GM23338 (cell line): ENCODE measurements around the gene LRRC58. TPM values are rescaled to one million over a fixed set of nuclear protein-coding genes. Genes with fewer than 3 reads are reported as not detected.

Source experiments
- ATAC-seq: fragments of 200-7000 bp; cut with Tn5 transposase; 3 replicates; pipeline ENCODE4 v1.9.1; 2020
- DNase-seq: peaks from one replicate; pipeline ENCODE4 v3.0.0-alpha.2; 2015; ENCODE audit warnings: low spot score
- H2AFZ ChIP-seq: fragments of 200-600 bp; sonication (generic); 2 replicates; pipeline ENCODE4 v1.8.0; 2016; ENCODE audit warnings: antibody characterized with exemption, mild to moderate bottlenecking, moderate library complexity
- H3F3A ChIP-seq: fragments of 200-600 bp; sonication (generic); replicated peaks from 2 replicates; pipeline ENCODE4 v1.8.0; 2017; ENCODE audit warnings: antibody characterized with exemption, mixed run types, low read depth
- H3K27ac ChIP-seq: fragments of 200-600 bp; sonication (generic); 2 replicates; pipeline ENCODE4 v1.6.1; 2016; ENCODE audit warnings: low read depth
- H3K27me3 ChIP-seq: fragments of 200-600 bp; sonication (generic); 2 replicates; pipeline ENCODE4 v1.8.0; 2016; ENCODE audit warnings: mild to moderate bottlenecking, mixed run types, moderate library complexity; ENCODE audit not compliant: insufficient read depth
- H3K36me3 ChIP-seq: fragments of 200-600 bp; sonication (generic); 2 replicates; pipeline ENCODE4 v1.8.0; 2016; ENCODE audit warnings: mild to moderate bottlenecking; ENCODE audit not compliant: insufficient read depth
- H3K4me1 ChIP-seq: fragments of 200-600 bp; sonication (generic); 2 replicates; pipeline ENCODE4 v1.8.0; 2016; ENCODE audit warnings: mild to moderate bottlenecking, moderate library complexity; ENCODE audit not compliant: insufficient read depth
- H3K4me2 ChIP-seq: fragments of 200-600 bp; sonication (generic); 2 replicates; pipeline ENCODE4 v1.7.1; 2017; ENCODE audit warnings: mixed run types
- H3K4me3 ChIP-seq: fragments of 200-600 bp; sonication (generic); 2 replicates; pipeline ENCODE4 v1.6.1; 2016; ENCODE audit warnings: mixed run types
- H3K79me2 ChIP-seq: fragments of 200-600 bp; sonication (generic); replicated peaks from 2 replicates; pipeline ENCODE4 v1.8.0; 2017; ENCODE audit warnings: mild to moderate bottlenecking; ENCODE audit not compliant: insufficient read depth
- H3K9me2 ChIP-seq: fragments of 200-600 bp; sonication (generic); 2 replicates; pipeline ENCODE4 v1.8.0; 2017; ENCODE audit not compliant: insufficient read depth
- H4K20me1 ChIP-seq: fragments of 200-600 bp; sonication (generic); replicated peaks from 2 replicates; pipeline ENCODE4 v1.8.0; 2017; ENCODE audit warnings: mild to moderate bottlenecking; ENCODE audit not compliant: insufficient read depth
- H3K27ac Mint-ChIP-seq: 2 replicates; pipeline ENCODE4 v1.8.0; 2020; ENCODE audit warnings: inconsistent platforms, mild to moderate bottlenecking, moderate library complexity, mixed read lengths
- H3K27me3 Mint-ChIP-seq: 3 replicates; pipeline ENCODE4 v1.8.0; 2022; ENCODE audit warnings: low read depth, mild to moderate bottlenecking, moderate library complexity, mixed read lengths, inconsistent platforms; ENCODE audit not compliant: insufficient read depth, poor library complexity
- H3K36me3 Mint-ChIP-seq: 3 replicates; pipeline ENCODE4 v1.8.0; 2021; ENCODE audit warnings: low read depth, mild to moderate bottlenecking, inconsistent platforms, moderate library complexity, mixed read lengths
- H3K4me1 Mint-ChIP-seq: 3 replicates; pipeline ENCODE4 v1.8.0; 2020; ENCODE audit warnings: mild to moderate bottlenecking, inconsistent platforms, mixed read lengths
- H3K4me3 Mint-ChIP-seq: 3 replicates; pipeline ENCODE4 v1.8.0; 2021; ENCODE audit warnings: moderate library complexity, mild to moderate bottlenecking, inconsistent platforms, mixed read lengths
- H3K9me3 Mint-ChIP-seq: 3 replicates; pipeline ENCODE4 v1.8.0; 2020; ENCODE audit warnings: moderate library complexity, mild to moderate bottlenecking, inconsistent platforms, mixed read lengths
- CREB1 ChIP-seq: fragments of 250-450 bp; sonication (Bioruptor Pico); IDR thresholded peaks from 2 replicates; pipeline ENCODE4 v1.5.0; 2020; ENCODE audit warnings: low read depth, mild to moderate bottlenecking, moderate library complexity
- CTCF ChIP-seq, 2 experiments: fragments of 200-600 bp in 1 of 2; sonication (generic) in 1 of 2; conservative IDR thresholded peaks; 2 replicates each; pipeline versions ENCODE4 v1.5.1 to v1.6.1; 2016 to 2017; ENCODE audit warnings: antibody characterized with exemption in 2 of 2, low read depth in 2 of 2, mild to moderate bottlenecking in 2 of 2, moderate library complexity in 1 of 2
- ETS1 ChIP-seq: IDR thresholded peaks from 2 replicates; pipeline ENCODE4 v1.6.1; 2016; ENCODE audit warnings: antibody characterized with exemption
- EZH2 ChIP-seq: fragments of 200-600 bp; sonication (generic); IDR thresholded peaks from one replicate; pipeline ENCODE4 v1.8.0; 2017; ENCODE audit warnings: antibody characterized with exemption, mild to moderate bottlenecking, low read depth; ENCODE audit not compliant: unreplicated experiment
- EZH2phosphoT487 ChIP-seq: fragments of 200-600 bp; sonication (generic); IDR thresholded peaks from one replicate; pipeline ENCODE4 v1.8.1; 2018; ENCODE audit warnings: antibody characterized with exemption; ENCODE audit not compliant: unreplicated experiment
- JUNB ChIP-seq: IDR thresholded peaks from one replicate; pipeline ENCODE4 v1.6.1; 2016; ENCODE audit warnings: antibody characterized with exemption; ENCODE audit not compliant: unreplicated experiment
- NANOG ChIP-seq: IDR thresholded peaks from 2 replicates; pipeline ENCODE4 v1.6.1; 2016; ENCODE audit warnings: antibody characterized with exemption, borderline replicate concordance
- POLR2AphosphoS5 ChIP-seq: IDR thresholded peaks from 2 replicates; pipeline ENCODE4 v1.6.1; 2016; ENCODE audit warnings: antibody characterized with exemption, low read depth
- REST ChIP-seq: IDR thresholded peaks from one replicate; pipeline ENCODE4 v1.6.1; 2018; ENCODE audit warnings: antibody characterized with exemption; ENCODE audit not compliant: unreplicated experiment
- STAT1 ChIP-seq: IDR thresholded peaks from one replicate; pipeline ENCODE4 v1.6.1; 2016; ENCODE audit warnings: antibody characterized with exemption; ENCODE audit not compliant: unreplicated experiment
- ZNF114 ChIP-seq: fragments of 250-450 bp; sonication (Bioruptor Pico); IDR thresholded peaks from 2 replicates; pipeline ENCODE4 v1.5.0; 2020; ENCODE audit warnings: mild to moderate bottlenecking, moderate library complexity
- ZNF331 ChIP-seq: fragments of 250-450 bp; sonication (Bioruptor Pico); IDR thresholded peaks from 2 replicates; pipeline ENCODE4 v1.5.0; 2020; ENCODE audit warnings: low read depth, mild to moderate bottlenecking, moderate library complexity
- ZNF462 ChIP-seq: fragments of 250-450 bp; sonication (Bioruptor Pico); IDR thresholded peaks from 2 replicates; pipeline ENCODE4 v1.5.0; 2020; ENCODE audit warnings: mild to moderate bottlenecking, moderate library complexity
- polyA plus RNA-seq: library from polyadenylated mRNA; unstranded; fragments of >200 nt; fragmentation: Nextera tagmentation; extraction: Ambion mirVana; gene quantifications from 2 replicates; pipeline ENCODE4 v1.2.1, GENCODE V29; 2016
- total RNA-seq: library from RNA; depleted of rRNA; stranded (reverse); fragments of >200 nt; shearing (Covaris generic); gene quantifications from 2 replicates; pipeline ENCODE4 v1.2.3, GENCODE V29; 2014

Gene LRRC58
- total and polyA plus RNA-seq, 2 experiments from 2014 or later: 7.0 to 23.8 TPM

GRCh38 chr3:120281261-120281660, 67.9 kb downstream of the LRRC58 start:
- H3K27me3 ChIP-seq: peaks cover 27% of the 10 kb centered on the region
- H2AFZ ChIP-seq: no peak overlapping the region
- DNase-seq (no peak), ATAC-seq (no peak)
- H3K9me3 Mint-ChIP-seq: no peaks in the 10 kb centered on the region
- H3K27me3 Mint-ChIP-seq: peaks cover 17% of the 10 kb centered on the region
- H3K79me2 ChIP-seq: no peaks in the 10 kb centered on the region
- H3F3A ChIP-seq: no peaks in the 10 kb centered on the region
- no peak overlapping the region for H3K27ac Mint-ChIP-seq
- no peak overlapping the region for H3K4me2 ChIP-seq
- no peak overlapping the region for H3K4me3 Mint-ChIP-seq
- H3K36me3 ChIP-seq: no peaks in the 10 kb centered on the region
- no peaks in the 10 kb centered on the region for H4K20me1 ChIP-seq
- H3K36me3 Mint-ChIP-seq: no peaks in the 10 kb centered on the region
- H3K9me2 ChIP-seq: no peaks in the 10 kb centered on the region
- no peak overlapping the region for H3K27ac ChIP-seq
- no peak overlapping the region for H3K4me3 ChIP-seq
- H3K4me1 ChIP-seq: peaks cover 4% of the 10 kb centered on the region
- H3K4me1 Mint-ChIP-seq: peaks cover 21% of the 10 kb centered on the region
- TF ChIP-seq EZH2phosphoT487: no peak
- TF ChIP-seq JUNB: no peak
- no peak for TF ChIP-seq CTCF (conservative IDR thresholded peaks at IDR 0.05; ENCODE audit: low read depth in 2 of 2)
- TF ChIP-seq REST: no peak
- no peak for TF ChIP-seq ETS1
- TF ChIP-seq NANOG: no peak
- no peak for TF ChIP-seq ZNF462 (CRISPR knock-in tag)
- no peak for TF ChIP-seq EZH2
- no peak for TF ChIP-seq STAT1
- no peak for TF ChIP-seq CREB1 (CRISPR knock-in tag)
- TF ChIP-seq ZNF114: no peak
- no peak for TF ChIP-seq ZNF331 (CRISPR knock-in tag)
- TF ChIP-seq POLR2AphosphoS5: no peak
